HL-60 (cell line): ENCODE results near the gene ARNT2.

Source experiments
- POLR2AphosphoS5 ChIP-seq: IDR thresholded peaks from 2 replicates; pipeline ENCODE4 v1.6.1; 2012; ENCODE audit warnings: low read depth
- REST ChIP-seq: IDR thresholded peaks from 2 replicates; pipeline ENCODE4 v1.6.1; 2012; ENCODE audit warnings: low read depth; ENCODE audit not compliant: insufficient replicate concordance

DNA sequence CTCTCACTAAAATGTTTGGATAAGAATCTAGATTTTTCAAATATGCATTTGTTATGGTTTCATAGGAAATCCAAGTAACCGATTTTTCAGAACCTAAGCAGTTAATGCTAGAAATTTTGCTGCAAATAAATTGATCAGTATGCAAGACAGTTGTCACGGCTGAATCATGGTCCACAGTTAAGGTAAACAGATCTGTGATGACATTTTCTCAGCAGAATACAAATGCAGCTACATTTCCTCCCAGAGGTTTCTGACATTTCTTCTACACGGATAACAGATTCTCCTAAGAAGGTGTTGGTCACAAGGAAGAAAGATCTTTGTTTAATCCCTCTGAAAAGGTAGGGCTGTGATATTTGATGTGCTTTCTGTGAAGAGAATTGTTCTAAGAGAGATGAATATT is 36.9 kb downstream of the ARNT2 start:
- TF ChIP-seq POLR2AphosphoS5 (no peak), REST (no peak)
